ENCODE results near the gene TGFB1.
"Not testable (repeated sequence)": the region's sequence is repeated elsewhere in the genome, so short reads cannot be mapped to it uniquely, and the experiment has no call there.

Gene TGFB1

GRCh38 chr19:41353466-41354342 lies at the start of gene TGFB1:
Gene TGFB1, minus strand, starts transcription at chr19:41353922. Its CDS starts 878 bp downstream, at chr19:41353044.
- DNase-seq: peak; percentile 91

- no peak for DNase-seq
Observed at GRCh38 chr19:41402010-41402409, 48.3 kb upstream of the TGFB1 start.

GRCh38 chr19:41401483-41401882 lies 47.8 kb upstream of the TGFB1 start:
- DNase-seq: no peak

- DNase-seq: no peak
Observed at GRCh38 chr19:41399525-41399924, 45.8 kb upstream of the TGFB1 start.

- no peak for DNase-seq
Observed at GRCh38 chr19:41399091-41399490, 45.4 kb upstream of the TGFB1 start.

- DNase-seq: no peak
Observed at GRCh38 chr19:41398598-41398997, 44.9 kb upstream of the TGFB1 start.

GRCh38 chr19:41398050-41398418 lies 44.3 kb upstream of the TGFB1 start:
- no peak for DNase-seq

- peak; percentile 99 for DNase-seq
Observed at GRCh38 chr19:41397086-41398049, 43.6 kb upstream of the TGFB1 start, which contains the start of the genes BCKDHA and EXOSC5. Gene BCKDHA, plus strand, starts transcription at chr19:41397818. Its CDS starts 10 bp downstream, at chr19:41397828. Gene EXOSC5, minus strand, starts transcription at chr19:41397359. Its CDS starts 31 bp downstream, at chr19:41397328.

- no peak for DNase-seq
Observed at GRCh38 chr19:41395355-41395754, 41.6 kb upstream of the TGFB1 start.

GRCh38 chr19:41392775-41393174 lies 39.1 kb upstream of the TGFB1 start:
- no peak for DNase-seq

- no peak for DNase-seq
Observed at GRCh38 chr19:41391618-41392017, 37.9 kb upstream of the TGFB1 start.

GRCh38 chr19:41386442-41386841 lies 32.7 kb upstream of the TGFB1 start:
- no peak for DNase-seq

GRCh38 chr19:41384351-41384750 lies 30.6 kb upstream of the TGFB1 start:
- no peak for DNase-seq

- DNase-seq: not testable (repeated sequence)
Observed at GRCh38 chr19:41381536-41381935, 27.8 kb upstream of the TGFB1 start.

GRCh38 chr19:41377977-41378709 lies 24.4 kb upstream of the TGFB1 start:
- DNase-seq: no peak

GRCh38 chr19:41376998-41377365 lies 23.3 kb upstream of the TGFB1 start:
- DNase-seq: peak in 1 of 2 donors; percentile 31

- DNase-seq: peak in 1 of 2 donors; percentile 32
Observed at GRCh38 chr19:41376241-41376997, 22.7 kb upstream of the TGFB1 start, which contains the start of gene TMEM91. Gene TMEM91, plus strand, starts transcription at chr19:41376533. Its CDS starts 1,777 bp downstream, at chr19:41378310.

GRCh38 chr19:41373993-41374392 lies 20.3 kb upstream of the TGFB1 start:
- DNase-seq: no peak

GRCh38 chr19:41372501-41372900 lies 18.8 kb upstream of the TGFB1 start:
- no peak for DNase-seq

- DNase-seq: no peak
Observed at GRCh38 chr19:41371541-41371940, 17.8 kb upstream of the TGFB1 start.

- not testable (repeated sequence) for DNase-seq
Observed at GRCh38 chr19:41371119-41371518, 17.4 kb upstream of the TGFB1 start.

- DNase-seq: no peak
Observed at GRCh38 chr19:41369769-41370168, 16.0 kb upstream of the TGFB1 start.
